Neural progenitor cell (in vitro differentiated cells): ENCODE data around the gene CPM.

Source experiments
- CTCF ChIP-seq: fragments of 200-600 bp; sonication (generic); IDR thresholded peaks from 2 replicates; pipeline ENCODE4 v1.5.1; 2017; ENCODE audit warnings: antibody characterized with exemption, mild to moderate bottlenecking
- EZH2phosphoT487 ChIP-seq: fragments of 200-600 bp; sonication (generic); IDR thresholded peaks from 2 replicates; pipeline ENCODE4 v1.6.1; 2017; ENCODE audit warnings: antibody characterized with exemption

- TF ChIP-seq CTCF, result no peak
- TF ChIP-seq EZH2phosphoT487, result no peak
These were observed 93.5 kb downstream of the CPM start for GRCh38 chr12:68839183-68840147.
